GM12875 (cell line): ENCODE results near the gene MYO5B.
"Not testable (repeated sequence)": the region's sequence is repeated elsewhere in the genome, so short reads cannot be mapped to it uniquely, and the experiment has no call there.

Experiments
- H3K4me3 ChIP-seq: one replicate; pipeline ENCODE4 v1.5.1; 2011; ENCODE audit warnings: low read depth, low read length, control low read depth
- CTCF ChIP-seq: IDR thresholded peaks from 2 replicates; pipeline ENCODE4 v1.5.1; 2011; ENCODE audit warnings: low read depth, mild to moderate bottlenecking, control low read depth, inconsistent platforms, low read length, moderate library complexity, borderline replicate concordance; ENCODE audit not compliant: insufficient read depth

The MYO5B gene

GRCh38 chr18:49839012-49839411 lies 355.9 kb downstream of the MYO5B start:
- no peak for TF ChIP-seq CTCF

DNA sequence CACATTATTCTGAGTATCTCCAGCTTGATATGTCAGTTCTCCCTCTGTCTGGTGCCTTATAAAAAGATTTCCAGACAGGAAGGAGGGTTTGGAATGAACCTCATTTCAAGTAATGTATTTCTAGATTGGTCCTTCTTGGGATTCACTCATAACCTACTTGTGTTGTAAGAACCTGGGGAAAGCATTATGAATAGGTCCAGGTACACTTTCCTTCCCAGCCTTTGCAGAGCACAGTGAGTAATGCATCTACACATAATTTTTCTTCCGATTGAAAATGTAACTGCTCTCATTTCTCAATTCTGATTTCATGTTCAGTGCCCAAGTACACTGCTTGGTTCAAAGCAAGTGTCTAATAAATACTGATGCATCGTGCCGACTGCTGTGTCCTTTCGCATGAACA lies 356.6 kb downstream of the MYO5B start:
- TF ChIP-seq CTCF, result no peak
- no peak overlapping the region for H3K4me3 ChIP-seq

More at GRCh38 chr18:49839012-49839411, 355.9 kb downstream of the MYO5B start:
- no peak overlapping the region for H3K4me3 ChIP-seq

- H3K4me3 ChIP-seq, result no peak overlapping the region
- TF ChIP-seq CTCF, result no peak
These were observed 357.1 kb downstream of the MYO5B start for GRCh38 chr18:49837889-49838288.

DNA sequence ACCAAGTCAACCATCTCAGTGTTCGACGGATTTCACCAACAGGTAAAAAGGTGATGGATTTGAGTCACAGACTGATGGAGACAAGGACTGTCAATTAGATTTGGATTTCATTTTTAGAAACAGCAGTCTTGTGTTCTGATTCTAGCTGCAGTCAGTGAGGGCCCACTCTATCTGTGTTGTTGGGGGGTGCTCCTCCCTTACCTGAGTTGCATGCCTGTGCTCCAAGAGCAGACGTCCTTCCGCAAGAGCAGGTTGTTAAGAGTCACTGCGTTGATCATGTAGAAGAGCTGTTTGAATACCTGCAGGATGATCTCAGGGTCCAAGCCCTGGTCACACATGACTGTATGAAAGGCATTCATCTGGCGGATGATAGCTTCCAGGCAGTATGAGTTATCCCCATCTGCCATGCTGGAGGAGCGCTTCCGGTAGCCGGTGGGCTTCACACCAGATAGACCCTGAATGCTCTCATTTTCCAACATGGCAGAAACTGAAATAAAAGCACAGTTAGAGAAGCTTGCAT lies 357.6 kb downstream of the MYO5B start:
- H3K4me3 ChIP-seq, result not testable (repeated sequence)

DNA sequence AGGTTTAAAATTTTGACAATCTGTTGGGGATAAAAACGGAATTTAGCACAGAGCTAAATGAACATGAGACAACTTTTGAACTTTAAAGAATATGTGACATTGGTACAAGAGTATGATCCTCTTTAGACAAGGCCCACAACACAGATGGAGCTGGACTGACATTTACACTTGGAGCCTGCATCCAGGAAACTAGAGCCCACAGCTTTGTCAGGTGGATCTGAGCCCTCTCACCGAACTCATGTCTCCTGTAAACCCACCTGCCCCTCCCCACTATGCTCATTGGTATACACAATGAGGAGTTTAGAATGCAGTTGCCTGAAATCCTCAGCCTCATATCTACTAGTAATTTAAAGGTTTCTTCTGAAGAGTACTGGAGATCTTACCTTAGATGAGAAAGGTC lies 359.5 kb downstream of the MYO5B start:
- H3K4me3 ChIP-seq, result no peak overlapping the region

DNA sequence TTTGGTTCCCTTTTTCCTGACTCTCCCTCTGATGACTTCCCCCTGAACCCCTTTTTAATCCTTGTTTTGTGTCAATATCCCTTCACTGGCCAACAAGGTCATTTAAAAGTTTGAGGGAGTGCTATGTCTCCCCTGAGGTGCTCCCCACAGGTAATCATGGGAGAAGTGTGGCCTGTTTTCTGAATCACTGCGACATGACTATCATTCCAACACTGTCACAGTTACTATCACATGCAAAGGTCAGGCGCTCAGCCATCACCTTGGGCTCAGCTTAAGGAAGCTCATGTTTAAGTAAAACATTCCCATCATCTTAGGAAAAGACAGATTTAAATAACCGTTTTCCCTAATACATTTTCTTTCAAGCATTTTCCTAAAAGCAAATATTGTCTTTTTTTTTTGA lies 360.7 kb downstream of the MYO5B start:
- H3K4me3 ChIP-seq, result no peak overlapping the region
- TF ChIP-seq CTCF, result no peak

More for the DNA sequence above, 359.5 kb downstream of the MYO5B start:
- TF ChIP-seq CTCF, result no peak

GRCh38 chr18:49833814-49834213 lies 361.1 kb downstream of the MYO5B start:
- TF ChIP-seq CTCF, result no peak
- no peak overlapping the region for H3K4me3 ChIP-seq

DNA sequence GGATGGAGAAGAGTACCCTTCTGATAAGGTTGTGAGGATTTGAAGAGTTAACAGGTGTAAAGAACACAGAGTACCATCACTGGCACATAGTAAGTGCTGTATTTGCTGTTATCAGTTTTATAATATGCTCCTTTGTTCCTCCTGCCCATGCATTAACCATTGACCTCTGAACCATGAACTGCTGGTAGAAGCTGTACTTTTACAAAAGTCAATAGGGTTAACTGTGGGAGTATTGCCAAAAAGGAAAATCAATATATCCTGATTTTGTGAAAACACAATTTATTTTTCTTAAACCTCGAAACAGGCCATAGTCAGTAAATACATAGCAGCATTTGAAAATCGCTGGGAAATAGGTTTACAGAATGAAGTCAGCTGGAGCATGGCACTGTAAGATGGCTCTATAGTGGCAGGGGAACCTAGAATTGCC lies 362.7 kb downstream of the MYO5B start:
- H3K4me3 ChIP-seq, result no peak overlapping the region
- TF ChIP-seq CTCF, result no peak
